GM18868 (cell line): ENCODE results near the gene PTGIS.

Experiments used
- ATAC-seq: cut with Tn5 transposase; IDR thresholded peaks from one replicate; pipeline ENCODE4 v1.9.1; 2021; ENCODE audit warnings: mild to moderate bottlenecking, moderate library complexity; ENCODE audit not compliant: unreplicated experiment

Gene PTGIS

GRCh38 chr20:49532285-49532946 lies 35.5 kb downstream of the PTGIS start:
- ATAC-seq: no peak

DNA sequence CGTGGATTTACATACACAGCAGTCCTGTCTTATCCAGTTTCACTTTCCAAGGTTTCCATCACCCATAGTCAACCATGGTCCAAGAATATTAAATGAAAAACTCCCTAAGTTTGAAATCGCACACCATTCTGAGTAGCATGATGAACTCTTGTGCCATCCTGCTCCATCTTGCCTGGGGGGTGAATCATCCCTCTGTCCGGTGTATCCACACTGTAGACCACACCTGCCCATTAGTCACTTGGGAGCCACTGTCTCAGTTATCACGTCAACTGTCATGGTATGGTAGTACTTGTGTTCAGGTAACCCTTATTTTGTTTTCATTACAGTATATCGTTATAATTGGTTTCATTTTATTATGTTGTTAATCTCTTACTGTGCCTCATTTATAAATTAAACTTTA lies 38.5 kb downstream of the PTGIS start:
- no peak for ATAC-seq

- ATAC-seq: no peak
Observed at GRCh38 chr20:49526568-49526967, 41.4 kb downstream of the PTGIS start.

GRCh38 chr20:49526056-49526455 lies 41.9 kb downstream of the PTGIS start:
- ATAC-seq: no peak

DNA sequence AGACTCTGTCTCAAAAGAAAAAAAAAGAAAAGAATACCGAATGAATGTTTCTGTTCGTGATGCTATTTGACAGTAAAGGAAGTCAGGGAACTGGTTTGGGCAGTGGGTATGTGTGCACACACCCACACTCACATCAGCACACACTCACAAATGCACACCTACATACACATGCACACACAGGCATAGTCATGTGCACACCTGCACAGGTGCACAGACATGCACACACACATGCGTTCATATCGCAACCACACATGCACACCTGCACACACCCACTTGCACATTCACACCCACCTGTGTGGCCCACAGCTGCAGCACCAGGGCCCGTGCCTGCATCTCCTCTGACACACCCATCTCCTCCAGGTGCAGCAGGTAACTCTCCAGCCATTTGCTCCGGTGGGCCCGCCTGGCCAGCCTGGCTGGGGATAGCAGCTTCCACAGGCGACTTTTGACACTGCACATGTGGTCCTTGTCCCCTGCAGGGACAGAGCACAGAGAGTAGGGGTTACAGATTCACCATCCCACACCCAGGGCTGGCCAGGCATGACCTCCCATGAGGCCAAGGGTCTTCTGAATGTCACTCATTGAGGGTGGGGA lies 44.1 kb downstream of the PTGIS start:
- no peak for ATAC-seq

DNA sequence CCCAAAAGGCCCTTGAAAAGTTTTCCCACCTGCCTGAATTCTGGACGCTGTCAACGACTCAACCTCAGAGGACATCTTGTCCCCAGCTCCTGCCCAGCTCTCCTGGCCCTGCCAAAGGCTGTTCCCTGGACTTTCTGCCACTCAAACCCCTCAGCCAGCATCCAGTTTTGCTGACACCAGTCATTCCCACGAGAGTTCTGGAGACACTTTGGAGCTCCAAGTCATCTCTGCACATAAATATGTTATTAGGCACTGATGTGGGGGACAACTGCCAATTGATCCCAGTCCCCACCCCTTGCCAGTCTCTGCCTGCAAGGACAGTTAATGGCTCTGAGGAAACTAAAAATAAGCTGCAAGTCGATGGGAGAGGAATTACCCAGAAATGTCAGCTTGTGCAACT lies 46.6 kb downstream of the PTGIS start:
- ATAC-seq: no peak

- no peak for ATAC-seq
Observed at GRCh38 chr20:49519777-49520359, 48.1 kb downstream of the PTGIS start.

DNA sequence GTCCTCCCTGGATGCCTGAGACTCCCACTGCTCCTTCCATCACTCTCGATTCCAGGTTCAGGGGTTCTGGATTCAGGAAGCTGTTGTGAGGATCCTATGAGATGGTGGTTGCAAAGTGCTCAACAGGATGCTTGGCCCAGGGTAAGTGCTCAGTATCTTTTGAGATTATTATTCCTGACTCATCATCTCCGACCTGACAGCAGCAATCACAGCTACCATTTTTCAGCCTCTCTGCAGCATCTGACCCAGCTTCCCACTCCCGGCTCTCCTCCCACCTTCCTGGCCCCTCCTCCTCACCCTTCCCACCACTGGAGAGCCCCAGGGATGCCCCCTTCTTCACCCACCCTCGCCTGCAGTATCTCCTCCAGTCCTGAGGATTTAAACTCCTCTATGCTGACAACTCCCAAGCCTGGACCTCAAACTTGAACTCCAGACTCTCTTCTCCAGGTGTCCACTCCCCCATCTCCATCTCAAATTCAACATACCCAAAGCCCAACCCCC lies 48.7 kb downstream of the PTGIS start:
- no peak for ATAC-seq

DNA sequence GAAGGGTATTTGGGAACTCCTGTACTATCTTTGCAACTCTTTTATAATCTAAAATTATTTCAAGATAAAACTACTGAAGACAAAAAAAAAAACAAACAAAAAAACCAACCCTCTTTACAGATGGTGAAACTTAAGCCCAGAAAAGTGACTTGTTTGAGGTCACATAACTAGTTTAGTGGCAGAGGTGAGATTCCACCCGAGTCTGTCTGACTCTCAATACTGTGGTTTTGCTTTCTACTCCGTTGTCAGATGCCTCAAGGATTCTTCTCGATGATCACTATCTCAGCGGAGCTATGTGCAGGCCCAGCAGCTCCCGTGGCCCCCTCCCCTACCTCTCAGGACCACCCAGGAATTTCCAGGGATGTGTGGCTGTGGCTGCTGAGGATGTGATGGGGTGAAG lies 49.4 kb downstream of the PTGIS start:
- no peak for ATAC-seq

- ATAC-seq: no peak
Observed at GRCh38 chr20:49517805-49518100, 50.2 kb downstream of the PTGIS start.

DNA sequence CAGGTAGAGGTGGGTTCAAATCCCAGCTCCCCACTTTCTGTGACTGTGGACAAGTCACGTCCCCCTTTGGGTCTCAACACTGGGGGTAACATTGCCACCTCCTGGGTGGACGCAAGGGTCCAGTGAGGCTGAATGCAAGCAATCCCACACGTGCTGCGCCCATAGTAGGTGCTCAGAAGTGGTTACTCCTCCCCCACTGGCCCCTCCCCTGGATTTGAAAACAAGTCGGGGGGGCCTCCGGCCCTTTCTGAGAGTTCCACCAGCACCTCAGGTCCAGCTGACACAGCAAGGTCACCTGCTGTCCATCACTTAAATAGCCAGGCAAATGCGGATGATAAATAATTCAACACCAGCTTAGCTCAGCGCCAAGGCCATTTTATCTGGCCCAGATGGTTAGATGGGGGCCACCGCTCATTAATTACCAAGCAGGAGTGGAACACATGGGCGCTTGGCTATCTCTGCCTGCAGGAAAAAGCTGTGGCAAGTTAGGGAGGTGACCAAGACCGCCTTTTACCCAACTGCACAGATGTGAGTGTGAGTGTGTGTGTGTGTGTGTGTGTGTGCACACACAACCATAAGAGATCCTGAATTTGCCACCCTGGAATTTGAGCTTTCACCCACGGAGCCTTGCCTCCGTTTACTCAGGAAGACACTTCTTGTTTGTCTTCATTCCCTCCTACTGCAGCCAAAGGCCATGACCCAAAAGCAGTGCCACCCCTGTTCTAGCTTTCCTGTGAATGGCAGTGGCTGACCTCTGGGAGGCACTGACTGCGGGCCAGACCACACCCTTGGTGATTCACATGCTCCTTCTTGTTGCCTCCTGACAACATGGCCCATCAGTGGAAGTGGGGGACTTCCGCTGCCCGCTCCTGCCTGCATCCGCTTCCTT lies 50.8 kb downstream of the PTGIS start:
- no peak for ATAC-seq

DNA sequence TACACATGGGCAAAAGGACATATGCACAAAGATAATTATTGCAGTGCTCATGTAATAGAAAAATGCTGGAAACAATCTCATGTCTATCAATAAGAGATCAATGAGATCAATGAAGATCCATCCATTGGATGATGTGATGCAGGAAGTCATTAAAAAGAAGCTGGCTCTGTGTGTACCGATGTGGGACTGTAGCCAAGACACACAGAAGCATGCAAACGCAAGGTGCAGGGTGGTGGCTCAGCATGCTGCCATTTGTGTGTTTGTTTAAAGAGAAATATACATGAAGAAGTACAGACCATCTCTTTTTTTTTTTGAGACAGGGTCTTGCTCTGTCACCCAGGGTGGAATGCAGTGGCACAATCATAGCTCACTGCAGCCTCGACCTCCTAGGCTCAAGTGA lies 52.4 kb downstream of the PTGIS start:
- ATAC-seq: no peak

- no peak for ATAC-seq
Observed at GRCh38 chr20:49513517-49513916, 54.4 kb downstream of the PTGIS start.

DNA sequence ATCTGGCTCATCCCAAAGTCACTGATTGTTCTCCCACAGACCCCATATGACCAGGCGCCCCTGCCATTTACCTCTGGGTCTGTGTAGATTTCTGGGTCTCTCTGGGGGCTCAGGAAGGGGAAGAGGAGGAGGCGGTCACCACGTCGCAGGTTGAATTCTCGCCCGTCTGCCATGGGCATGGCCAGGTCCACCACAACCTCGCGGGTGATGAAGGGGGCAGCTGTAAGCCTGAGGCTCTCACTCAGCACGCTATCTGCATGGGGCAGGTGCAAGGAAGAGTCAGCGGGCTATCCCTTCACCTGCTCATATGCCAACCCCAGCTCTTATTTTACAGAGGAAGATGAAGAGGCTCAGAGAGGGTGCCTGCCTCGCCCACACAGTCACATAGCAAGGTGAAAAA lies 54.9 kb downstream of the PTGIS start:
- ATAC-seq: no peak

- no peak for ATAC-seq
Observed at GRCh38 chr20:49511788-49512525, 56.0 kb downstream of the PTGIS start.

DNA sequence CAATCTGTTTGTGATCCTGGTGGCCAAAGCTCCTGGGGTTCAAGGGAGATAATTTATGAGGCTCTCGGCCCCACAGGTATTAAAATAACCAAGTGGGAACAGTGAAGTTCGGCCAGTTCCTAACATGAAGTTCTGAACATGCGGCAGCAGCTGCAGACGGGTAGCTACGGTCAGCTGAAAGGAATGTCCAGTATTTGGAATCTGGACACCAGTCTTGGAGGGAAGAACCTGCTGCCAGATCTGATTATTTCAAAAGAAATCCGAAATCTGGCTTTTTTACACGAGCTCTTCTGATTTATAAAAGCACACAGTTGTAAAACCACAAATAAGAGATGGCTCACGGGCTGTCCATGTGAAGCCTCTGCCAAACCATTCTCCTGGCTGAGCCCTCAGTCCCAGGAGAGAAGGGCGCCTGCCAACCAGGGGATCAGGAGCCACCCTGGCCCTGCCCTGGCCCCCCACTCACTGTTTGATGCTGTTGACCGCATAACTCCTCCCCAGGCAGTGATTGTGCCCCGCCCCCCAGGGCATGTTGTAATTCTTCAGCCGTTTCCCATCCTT lies 57.3 kb downstream of the PTGIS start:
- ATAC-seq: no peak

DNA sequence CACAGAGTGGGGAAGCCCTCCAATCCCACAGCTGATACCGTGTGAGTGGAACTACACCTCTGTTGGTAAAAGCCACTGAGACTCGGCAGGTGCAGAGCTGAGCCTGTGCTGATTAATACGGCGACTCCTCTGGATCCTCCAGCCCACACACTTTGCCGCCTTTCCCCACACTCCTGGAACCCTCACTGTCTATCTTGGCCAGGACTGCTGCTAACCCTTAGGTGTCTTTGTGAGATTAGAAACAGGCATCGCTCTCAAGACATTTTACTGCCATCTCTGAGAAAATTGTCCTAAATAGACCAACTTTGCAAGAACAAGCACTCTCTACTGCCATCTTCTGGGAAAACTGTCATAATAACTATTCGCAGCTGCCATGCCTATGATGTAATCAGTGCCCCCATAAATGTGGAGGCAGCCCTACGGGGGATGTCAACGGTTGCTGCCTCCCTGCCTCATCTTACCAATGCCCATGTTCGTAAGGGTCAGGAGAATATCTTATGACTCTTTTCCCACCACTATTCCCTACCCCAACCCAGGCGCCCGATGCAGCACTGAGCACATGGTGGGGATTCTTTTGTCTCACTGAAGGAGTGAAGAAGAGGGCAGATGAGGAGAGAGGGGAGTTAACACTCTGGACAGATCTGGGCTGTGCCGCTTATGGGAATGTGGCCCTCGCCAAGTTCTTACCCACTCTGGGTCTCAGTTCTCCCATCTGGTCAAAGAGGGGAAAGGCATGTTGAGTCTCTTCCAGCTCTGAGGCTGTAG lies 59.3 kb downstream of the PTGIS start:
- no peak for ATAC-seq

DNA sequence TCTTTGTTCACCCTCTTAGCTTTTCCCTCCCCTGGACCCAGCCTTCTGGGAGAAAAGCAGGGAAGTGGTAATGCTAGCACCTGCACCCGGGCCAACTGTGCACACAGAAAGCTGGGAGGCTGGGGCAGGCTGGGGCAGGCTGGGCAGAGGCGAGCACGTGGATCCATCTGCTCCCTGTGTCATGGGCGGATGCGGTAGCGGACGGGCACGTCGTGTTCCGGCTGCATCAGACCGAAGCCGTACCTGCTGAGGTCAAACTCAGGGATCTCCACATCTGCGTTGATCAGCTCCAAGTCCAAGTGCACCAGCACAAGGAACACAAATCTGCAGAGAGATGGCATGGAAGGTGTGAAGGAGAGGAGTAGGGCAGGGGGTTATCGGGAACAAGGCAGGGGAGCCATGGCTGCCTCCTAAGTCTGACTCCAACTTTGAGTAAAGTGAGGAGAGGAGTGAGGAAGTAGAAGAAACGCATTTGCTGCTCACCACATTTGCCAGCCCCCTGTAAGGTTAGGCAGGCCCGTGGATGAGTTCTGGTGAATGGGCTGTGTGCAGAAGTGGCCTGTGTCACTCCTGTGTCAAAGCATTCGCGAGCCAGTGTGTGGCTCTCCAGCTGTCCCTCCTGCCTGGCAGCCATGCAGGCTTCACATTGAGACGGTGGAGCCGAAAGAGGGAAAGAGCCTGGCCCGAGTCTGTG lies 60.0 kb downstream of the PTGIS start:
- ATAC-seq: no peak

- no peak for ATAC-seq
Observed at GRCh38 chr20:49505518-49505917, 62.4 kb downstream of the PTGIS start.
